HepG2 (cell line): Measurements from ENCODE around the gene AEN. TPM values are rescaled to one million over a fixed set of nuclear protein-coding genes. Genes with fewer than 3 reads are reported as not detected.

Source experiments
- ATAC-seq: fragments of 200-7000 bp; cut with Tn5 transposase; 3 replicates; pipeline ENCODE4 v1.9.1; 2020; ENCODE audit warnings: mild to moderate bottlenecking, moderate library complexity
- BruUV-seq: library from RNA; stranded (reverse); fragments of 400-500 nt; replicated peaks from 2 replicates; lab custom pipeline; 2021; lab: Mats Ljungman, UMichigan
- CTCF ChIA-PET: fragments of 300-600 bp; formaldehyde crosslinking; extraction: SDS; loops from one replicate; lab custom pipeline; 2021; ENCODE audit warnings: low total read pairs, inconsistent platforms, low intra/inter-chr PET ratio; lab: Yijun Ruan, JAX
- POLR2A ChIA-PET: fragments of 350-600 bp; sonication (Branson Sonifier 250); formaldehyde crosslinking; loops from one replicate; lab custom pipeline; 2020; ENCODE audit warnings: antibody characterized with exemption, inconsistent platforms; lab: Yijun Ruan, JAX
- DNase-seq: peaks from one replicate; pipeline ENCODE4 v3.0.0-alpha.2; 2015; ENCODE audit warnings: low spot score
- FAIRE-seq: peaks from 3 replicates; lab custom pipeline; 2011; peaks lifted over from hg19 to GRCh38; lab: Jason Lieb, UNC
- H2AFZ ChIP-seq: one replicate; pipeline ENCODE4 v1.6.1; 2011; ENCODE audit warnings: low read length, inconsistent platforms
- H3K27ac ChIP-seq: fragments of 300-600 bp; 3 replicates; pipeline ENCODE4 v1.8.0; 2011; ENCODE audit warnings: mixed run types, mild to moderate bottlenecking, mixed read lengths, low read length, inconsistent platforms; ENCODE audit not compliant: insufficient read depth; ENCODE audit errors: extremely low read length
- H3K27me3 ChIP-seq, 2 experiments: fragments of 200-600 bp in 1 of 2; 2 replicates in 1 of 2; 3 replicates in 1 of 2; pipeline versions ENCODE4 v1.6.0 to v1.8.0; 2011; ENCODE audit warnings: low read length in 2 of 2, mild to moderate bottlenecking in 2 of 2, moderate library complexity in 2 of 2, inconsistent platforms in 1 of 2; ENCODE audit not compliant: insufficient read depth in 2 of 2, control insufficient read depth in 1 of 2
- H3K36me3 ChIP-seq, 2 experiments: fragments of 200-600 bp in 1 of 2; replicated peaks in 1 of 2; 2 replicates in 1 of 2; 3 replicates in 1 of 2; pipeline versions ENCODE4 v1.5.1 to v1.8.0; 2011; ENCODE audit warnings: low read length in 2 of 2, inconsistent platforms in 1 of 2; ENCODE audit not compliant: insufficient read depth in 2 of 2, control insufficient read depth in 1 of 2
- H3K4me1 ChIP-seq: 2 replicates; pipeline ENCODE4 v1.5.1; 2012; ENCODE audit warnings: low read length, inconsistent platforms; ENCODE audit not compliant: insufficient read depth
- H3K4me2 ChIP-seq: 2 replicates; pipeline ENCODE4 v1.6.0; 2011; ENCODE audit warnings: low read depth, low read length, inconsistent platforms
- H3K4me3 ChIP-seq, 3 experiments: fragments of 200-600 bp in 1 of 3; sonication (generic), shearing (Covaris generic) in 1 of 3; replicated peaks in 1 of 3; 2 replicates each; pipeline ENCODE4 v1.5.1; 2011 to 2016; ENCODE audit warnings: low read length in 3 of 3, inconsistent platforms in 2 of 3, low read depth in 2 of 3, mild to moderate bottlenecking in 2 of 3, control low read depth in 1 of 3, mixed read lengths in 1 of 3; ENCODE audit not compliant: insufficient read depth in 1 of 3
- H3K79me2 ChIP-seq: one replicate; pipeline ENCODE4 v1.6.1; 2011; ENCODE audit warnings: low read length, inconsistent platforms; ENCODE audit not compliant: insufficient read depth
- H3K9ac ChIP-seq: 2 replicates; pipeline ENCODE4 v1.6.0; 2011; ENCODE audit warnings: mild to moderate bottlenecking, low read depth, low read length, inconsistent platforms; ENCODE audit not compliant: insufficient read depth
- H3K9me3 ChIP-seq: 2 replicates; pipeline ENCODE4 v1.5.1; 2012; ENCODE audit warnings: mild to moderate bottlenecking, low read length
- H4K20me1 ChIP-seq: 2 replicates; pipeline ENCODE4 v1.6.0; 2011; ENCODE audit warnings: inconsistent platforms, mild to moderate bottlenecking, low read length, moderate library complexity; ENCODE audit not compliant: insufficient read depth
- JUN ChIP-seq: sonication (generic); formaldehyde crosslinking; IDR thresholded peaks from 2 replicates; pipeline ENCODE4 v1.4.0; 2020; ENCODE audit warnings: mild to moderate bottlenecking, missing genetic modification reagents
- MAFG ChIP-seq: sonication (generic); formaldehyde crosslinking; IDR thresholded peaks from 2 replicates; pipeline ENCODE4 v1.5.1; 2020; ENCODE audit warnings: mild to moderate bottlenecking, missing genetic modification reagents
- MBD4 ChIP-seq: IDR thresholded peaks from 2 replicates; pipeline ENCODE4 v1.6.1; 2012; ENCODE audit warnings: low read length, inconsistent platforms, borderline replicate concordance
- MTF1 ChIP-seq: sonication (generic); formaldehyde crosslinking; IDR thresholded peaks from 2 replicates; pipeline ENCODE4 v1.5.0; 2020; ENCODE audit warnings: missing genetic modification reagents
- MZF1 ChIP-seq: sonication (generic); formaldehyde crosslinking; IDR thresholded peaks from 2 replicates; pipeline ENCODE4 v1.8.1; 2023; ENCODE audit warnings: mild to moderate bottlenecking, missing genetic modification reagents, borderline replicate concordance
- POLR2G ChIP-seq: fragments of 200-400 bp; formaldehyde crosslinking; IDR thresholded peaks from 2 replicates; pipeline ENCODE4 v1.6.1; 2018; ENCODE audit warnings: mild to moderate bottlenecking, low read depth, low read length, moderate library complexity
- SNRNP70 ChIP-seq: fragments of 200-400 bp; formaldehyde crosslinking; IDR thresholded peaks from 2 replicates; pipeline ENCODE4 v1.6.1; 2017; ENCODE audit warnings: mild to moderate bottlenecking, low read depth, low read length, moderate library complexity
- ZNF33A ChIP-seq: sonication (generic); formaldehyde crosslinking; IDR thresholded peaks from 2 replicates; pipeline ENCODE4 v1.5.1; 2020; ENCODE audit warnings: missing genetic modification reagents, mild to moderate bottlenecking, moderate library complexity, borderline replicate concordance
- WGBS: methylation state at CpG from one replicate; pipeline ENCODE4 v1.1.6; 2017; ENCODE audit warnings: low lambda C conversion rate; 5-methylcytosine and 5-hydroxymethylcytosine counted together
- in situ Hi-C: cut with HindIII; loops from 2 replicates; pipeline ENCODE4 v1.10.0; 2017; ENCODE audit warnings: low pct_unique_long_range_greater_than_20kb; ENCODE audit not compliant: extremely low pct_ligation_motif_present
- intact Hi-C: fragments of 100-400 bp; cut with micrococcal nuclease; formaldehyde crosslinking; loops from one replicate; pipeline ENCODE4 v1.10.0; 2022; ENCODE audit not compliant: unreplicated experiment
- polyA plus RNA-seq, 8 experiments: library from polyadenylated mRNA; depleted of rRNA in 3 of 8; stranded (reverse) in 7 of 8; unstranded in 1 of 8; fragments of >200 nt; fragmentation: Illumina TruSeq in 4 of 8; extraction: Trizol in 4 of 8; gene quantifications; 2 replicates each; pipeline versions ENCODE4 v1.2.1 to v1.2.3, GENCODE V29; 2011 to 2016; ENCODE audit warnings: low read depth in 4 of 8, missing spikeins in 1 of 8, mixed read lengths in 1 of 8; ENCODE audit not compliant: insufficient read depth in 1 of 8
- total RNA-seq, 5 experiments: library from RNA; depleted of rRNA; stranded (reverse); fragments of >200 nt; fragmentation: Illumina TruSeq; extraction: Trizol; gene quantifications; 2 replicates each; pipeline ENCODE4 v1.2.3, GENCODE V29; 2016; ENCODE audit warnings: low read depth in 1 of 5
- TF ChIP-seq, protein P1 (sequence below): sonication (generic); formaldehyde crosslinking; IDR thresholded peaks from 2 replicates; pipeline ENCODE4 v1.5.1; 2020; ENCODE audit warnings: mild to moderate bottlenecking, missing genetic modification reagents, borderline replicate concordance
- TF ChIP-seq, protein P2 (sequence below): IDR thresholded peaks from 2 replicates; pipeline ENCODE4 v1.6.1; 2016

The AEN gene
- total and polyA plus RNA-seq, 2 of the 13 experiments (the other 11 are each of a cell fraction or from before 2014, with no cell fraction given), result 51.3 to 118 TPM

DNA sequence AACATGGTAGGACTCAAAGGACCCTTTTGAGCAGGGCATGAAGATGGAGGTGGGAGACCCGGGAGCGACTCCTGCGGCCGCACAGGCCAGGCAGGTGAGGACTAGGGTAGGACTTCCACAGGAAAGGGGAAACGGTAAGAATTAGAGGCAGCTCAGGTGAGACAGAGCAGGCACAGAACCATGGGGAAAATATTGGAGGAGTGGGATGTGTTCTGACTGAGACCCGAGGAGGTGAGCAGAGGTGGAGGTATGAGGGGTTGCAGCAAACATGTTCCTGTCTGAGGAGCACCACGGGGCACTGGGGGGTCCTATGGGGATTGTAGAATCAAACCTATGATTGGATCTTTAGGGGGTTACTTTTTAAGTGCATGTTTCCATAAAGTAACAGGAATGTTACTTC, 16.3 kb downstream of the AEN start:
- intact Hi-C loops, result no loop called here
- H3K27me3 ChIP-seq, result no peaks in the 10 kb centered on the region
- peaks cover 45% of the 10 kb centered on the region for H3K4me1 ChIP-seq
- H3K27ac ChIP-seq, result peak overlapping the region; percentile 95
- H3K79me2 ChIP-seq, result no peaks in the 10 kb centered on the region
- FAIRE-seq (no peak), ATAC-seq (no peak), DNase-seq (no peak)
- WGBS, result 58% methylated on average over 7 of the region's 7 CpGs
- peak overlapping the region; percentile 89 for H3K4me2 ChIP-seq
- peak overlapping the region; percentile 82; the same call in 1 of the 2 replicates for H3K9ac ChIP-seq
- in situ Hi-C loops, result no loop called here
- no peaks in the 10 kb centered on the region for H3K9me3 ChIP-seq
- H3K4me3 ChIP-seq, result peak overlapping the region in 2 of 3 experiments; percentile 51 to 79; a peak in 1 of 6 replicates
- H2AFZ ChIP-seq, result no peak overlapping the region
- no peaks in the 10 kb centered on the region for H4K20me1 ChIP-seq
- no TSS peak for BruUV-seq
- TF ChIP-seq MBD4 (no peak), MAFG (CRISPR knock-in tag) (no peak), MTF1 (CRISPR knock-in tag) (no peak), JUN (no peak), POLR2G (0 out of 2 replicates have a peak, but pooled peaks have one; percentile 4)
- H3K36me3 ChIP-seq, result peaks cover 2 to 5% of the 10 kb centered on the region in 2 experiments; a peak in 3 of 5 replicates
- ChIA-PET POLR2A (interaction anchor here (0.8 to 1.9 kb wide), 3 partner anchors 16 to 23 kb away, joined by 3 to 47 read pairs (median 19); partner anchors contain the start of gene AEN), CTCF (no interaction called here)

DNA sequence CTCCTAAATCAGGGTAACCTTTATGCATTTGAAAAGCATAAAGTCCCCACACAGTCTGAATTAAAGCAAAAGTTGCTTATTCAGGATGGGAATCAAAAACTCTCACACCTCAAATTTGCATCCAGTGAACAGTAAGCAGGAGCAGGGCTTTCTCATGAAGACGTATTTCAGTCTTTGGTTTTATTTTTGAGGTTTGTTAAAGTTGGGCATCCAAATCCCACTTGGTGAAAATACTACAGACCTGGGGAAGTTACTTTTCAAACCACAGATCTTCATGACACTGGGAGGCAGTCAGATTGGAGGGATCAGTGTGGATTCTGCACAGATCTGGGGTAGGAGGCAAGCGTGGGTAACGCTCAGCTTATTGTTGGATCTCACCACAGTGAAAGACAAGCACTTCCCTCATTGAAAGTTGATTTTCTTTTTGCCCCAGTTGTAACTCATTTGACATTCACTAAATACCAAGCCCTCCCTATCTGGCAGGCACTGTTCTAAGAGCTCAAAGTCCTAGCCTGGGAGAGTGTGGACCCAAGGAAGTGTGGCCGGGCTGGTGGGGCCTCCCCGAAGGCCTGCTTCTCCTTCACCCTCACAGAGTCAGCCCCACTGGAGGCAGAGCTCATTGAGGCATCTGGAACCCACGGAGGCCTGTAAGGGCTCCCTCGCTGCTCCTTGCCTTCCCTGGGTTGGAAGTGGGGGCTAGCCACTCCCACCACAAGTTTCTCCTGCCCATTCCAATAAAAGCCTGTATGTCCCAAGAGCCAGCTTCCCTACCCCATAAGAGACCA, 16.9 kb downstream of the AEN start:
- H3K4me1 ChIP-seq, result peaks cover 45% of the 10 kb centered on the region
- H4K20me1 ChIP-seq, result no peaks in the 10 kb centered on the region
- H2AFZ ChIP-seq, result no peak overlapping the region
- in situ Hi-C loops (no loop called here), intact Hi-C loops (loop anchor here (1.0 kb wide), 1 partner anchor 16 kb away; no protein-coding TSS in a partner anchor)
- H3K79me2 ChIP-seq, result no peaks in the 10 kb centered on the region
- ChIA-PET POLR2A (interaction anchor here (0.8 to 1.9 kb wide), 9 partner anchors 9 to 171 kb away, joined by 3 to 47 read pairs (median 5); partner anchors contain the start of genes AEN, MRPL46 and MRPS11), CTCF (no interaction called here)
- peak overlapping the region; percentile 89 for H3K4me2 ChIP-seq
- DNase-seq, result peak; percentile 78
- BruUV-seq, result TSS peak; percentile 94
- peak overlapping the region; percentile 51 to 79 (median 66); a peak in 5 of 6 replicates for H3K4me3 ChIP-seq
- WGBS, result 6% methylated on average over 3 of the region's 7 CpGs
- H3K27me3 ChIP-seq, result no peaks in the 10 kb centered on the region
- FAIRE-seq, result peak; percentile 60
- ATAC-seq, result peak; percentile 50
- peak overlapping the region; percentile 95 for H3K27ac ChIP-seq
- peak overlapping the region; percentile 82 for H3K9ac ChIP-seq
- no peaks in the 10 kb centered on the region for H3K9me3 ChIP-seq
- peaks cover 2 to 3% of the 10 kb centered on the region in 2 experiments; a peak in 2 of 5 replicates for H3K36me3 ChIP-seq
- peak; percentile 31; the same call in 1 of the 2 replicates for TF ChIP-seq ZNF33A (CRISPR knock-in tag)
- 0 out of 2 replicates have a peak, but pooled peaks have one; percentile 10 for TF ChIP-seq MZF1 (CRISPR knock-in tag)
- no peak for TF ChIP-seq SNRNP70
- TF ChIP-seq, protein P1, sequence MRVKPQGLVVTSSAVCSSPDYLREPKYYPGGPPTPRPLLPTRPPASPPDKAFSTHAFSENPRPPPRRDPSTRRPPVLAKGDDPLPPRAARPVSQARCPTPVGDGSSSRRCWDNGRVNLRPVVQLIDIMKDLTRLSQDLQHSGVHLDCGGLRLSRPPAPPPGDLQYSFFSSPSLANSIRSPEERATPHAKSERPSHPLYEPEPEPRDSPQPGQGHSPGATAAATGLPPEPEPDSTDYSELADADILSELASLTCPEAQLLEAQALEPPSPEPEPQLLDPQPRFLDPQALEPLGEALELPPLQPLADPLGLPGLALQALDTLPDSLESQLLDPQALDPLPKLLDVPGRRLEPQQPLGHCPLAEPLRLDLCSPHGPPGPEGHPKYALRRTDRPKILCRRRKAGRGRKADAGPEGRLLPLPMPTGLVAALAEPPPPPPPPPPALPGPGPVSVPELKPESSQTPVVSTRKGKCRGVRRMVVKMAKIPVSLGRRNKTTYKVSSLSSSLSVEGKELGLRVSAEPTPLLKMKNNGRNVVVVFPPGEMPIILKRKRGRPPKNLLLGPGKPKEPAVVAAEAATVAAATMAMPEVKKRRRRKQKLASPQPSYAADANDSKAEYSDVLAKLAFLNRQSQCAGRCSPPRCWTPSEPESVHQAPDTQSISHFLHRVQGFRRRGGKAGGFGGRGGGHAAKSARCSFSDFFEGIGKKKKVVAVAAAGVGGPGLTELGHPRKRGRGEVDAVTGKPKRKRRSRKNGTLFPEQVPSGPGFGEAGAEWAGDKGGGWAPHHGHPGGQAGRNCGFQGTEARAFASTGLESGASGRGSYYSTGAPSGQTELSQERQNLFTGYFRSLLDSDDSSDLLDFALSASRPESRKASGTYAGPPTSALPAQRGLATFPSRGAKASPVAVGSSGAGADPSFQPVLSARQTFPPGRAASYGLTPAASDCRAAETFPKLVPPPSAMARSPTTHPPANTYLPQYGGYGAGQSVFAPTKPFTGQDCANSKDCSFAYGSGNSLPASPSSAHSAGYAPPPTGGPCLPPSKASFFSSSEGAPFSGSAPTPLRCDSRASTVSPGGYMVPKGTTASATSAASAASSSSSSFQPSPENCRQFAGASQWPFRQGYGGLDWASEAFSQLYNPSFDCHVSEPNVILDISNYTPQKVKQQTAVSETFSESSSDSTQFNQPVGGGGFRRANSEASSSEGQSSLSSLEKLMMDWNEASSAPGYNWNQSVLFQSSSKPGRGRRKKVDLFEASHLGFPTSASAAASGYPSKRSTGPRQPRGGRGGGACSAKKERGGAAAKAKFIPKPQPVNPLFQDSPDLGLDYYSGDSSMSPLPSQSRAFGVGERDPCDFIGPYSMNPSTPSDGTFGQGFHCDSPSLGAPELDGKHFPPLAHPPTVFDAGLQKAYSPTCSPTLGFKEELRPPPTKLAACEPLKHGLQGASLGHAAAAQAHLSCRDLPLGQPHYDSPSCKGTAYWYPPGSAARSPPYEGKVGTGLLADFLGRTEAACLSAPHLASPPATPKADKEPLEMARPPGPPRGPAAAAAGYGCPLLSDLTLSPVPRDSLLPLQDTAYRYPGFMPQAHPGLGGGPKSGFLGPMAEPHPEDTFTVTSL (CRISPR knock-in tag), result no peak
- TF ChIP-seq, protein P2, sequence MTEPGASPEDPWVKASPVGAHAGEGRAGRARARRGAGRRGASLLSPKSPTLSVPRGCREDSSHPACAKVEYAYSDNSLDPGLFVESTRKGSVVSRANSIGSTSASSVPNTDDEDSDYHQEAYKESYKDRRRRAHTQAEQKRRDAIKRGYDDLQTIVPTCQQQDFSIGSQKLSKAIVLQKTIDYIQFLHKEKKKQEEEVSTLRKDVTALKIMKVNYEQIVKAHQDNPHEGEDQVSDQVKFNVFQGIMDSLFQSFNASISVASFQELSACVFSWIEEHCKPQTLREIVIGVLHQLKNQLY, result no peak
